ENCODE data around the gene APCS. TPM values are rescaled to one million over a fixed set of nuclear protein-coding genes. Genes with fewer than 3 reads are reported as not detected.

The APCS gene
- total and polyA plus RNA-seq, 12 donors = 0.27 to 0.92 (median 0.79) TPM; not detected in 9

- TF ChIP-seq POLR2A (IDR thresholded peaks at IDR 0.05) (no peak), CTCF (IDR thresholded peaks at IDR 0.05) (no peak)
- no peaks in the 10 kb centered on the region for H3K27me3 ChIP-seq
- H3K4me3 ChIP-seq = no peak overlapping the region
- H3K27ac ChIP-seq = no peak overlapping the region
- H3K9me3 ChIP-seq (replicated peaks in 1 of 3) = no peaks in the 10 kb centered on the region
- intact Hi-C loops (cut with DNase I) = no loop called here
- no peak for DNase-seq
- no peaks in the 10 kb centered on the region for H3K4me1 ChIP-seq (replicated peaks in 1 of 2)
- H3K36me3 ChIP-seq (replicated peaks in 1 of 2) = no peaks in the 10 kb centered on the region
- WGBS, 4 donors = 73 to 79% (median 76%) methylated on average over 8 of the region's 8 CpGs
Observed at GRCh38 chr1:159612211-159612885, 24.7 kb downstream of the APCS start.

DNA sequence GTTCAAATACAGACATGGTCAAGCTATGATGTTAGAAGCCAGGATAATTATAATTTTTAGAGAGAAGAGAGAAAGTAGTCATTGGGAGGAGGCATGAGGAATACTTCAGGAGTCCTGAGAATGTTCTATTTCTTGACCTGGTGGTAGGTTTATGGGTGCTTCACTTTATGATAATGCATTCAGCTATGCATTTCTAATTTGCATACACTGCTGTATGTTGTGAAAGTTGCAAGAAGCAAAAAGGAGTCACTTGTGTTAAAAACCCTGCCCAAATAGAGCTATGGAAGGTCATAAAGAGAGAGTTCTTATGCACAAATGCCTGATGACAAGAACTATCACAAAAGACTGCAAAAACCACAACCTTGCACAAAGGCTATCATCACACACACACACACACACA is 45.3 kb downstream of the APCS start:
- H3K27me3 ChIP-seq = no peaks in the 10 kb centered on the region
- H3K4me3 ChIP-seq = no peak overlapping the region
- no peak overlapping the region for H3K27ac ChIP-seq
- H3K36me3 ChIP-seq (replicated peaks in 1 of 2) = no peaks in the 10 kb centered on the region
- no peak for DNase-seq
- H3K9me3 ChIP-seq (replicated peaks in 1 of 3) = no peaks in the 10 kb centered on the region
- intact Hi-C loops (cut with DNase I) = no loop called here
- TF ChIP-seq POLR2A (IDR thresholded peaks at IDR 0.05) (no peak), CTCF (IDR thresholded peaks at IDR 0.05) (no peak)
- no peaks in the 10 kb centered on the region for H3K4me1 ChIP-seq (replicated peaks in 1 of 2)

Other genes with a start within 250 kb of the APCS start
- not detected for gene OR10J4, start 155.6 kb upstream of the APCS start, total RNA-seq
- gene OR10J4, start 155.6 kb upstream of the APCS start, polyA plus RNA-seq = not detected
- not detected for gene OR10J1, start 148.1 kb upstream of the APCS start, total RNA-seq
- not detected for gene OR10J1, start 148.1 kb upstream of the APCS start, polyA plus RNA-seq
- gene OR10J5, start 51.8 kb upstream of the APCS start, total RNA-seq = not detected
- not detected for gene OR10J5, start 51.8 kb upstream of the APCS start, polyA plus RNA-seq
- gene CRP, start 126.8 kb downstream of the APCS start, total RNA-seq = 1 to 10 TPM in 1 of 9 donors, under 1 TPM in 3, not detected in 5; 0.52 to 1.3 (median 0.73) TPM
- 1 to 10 TPM in 1 of 3 donors, under 1 TPM in 2; 0.34 to 6.0 (median 0.64) TPM for gene CRP, start 126.8 kb downstream of the APCS start, polyA plus RNA-seq
- 100 to 1,000 TPM in 6 of 9 donors, 10 to 100 TPM in 3; 52.5 to 260 (median 121) TPM for gene DUSP23, start 193.1 kb downstream of the APCS start, total RNA-seq
- gene DUSP23, start 193.1 kb downstream of the APCS start, polyA plus RNA-seq = 100 to 1,000 TPM in 1 of 3 donors, 10 to 100 TPM in 2; 28.3 to 217 (median 75.8) TPM
- gene FCRL6, start 214.5 kb downstream of the APCS start, total RNA-seq = 1 to 10 TPM in 3 of 9 donors, under 1 TPM in 3, not detected in 3; 0.11 to 2.2 (median 0.78) TPM
- gene FCRL6, start 214.5 kb downstream of the APCS start, polyA plus RNA-seq = under 1 TPM; 0.24 to 0.37 (median 0.26) TPM
- gene SLAMF8, start 239.0 kb downstream of the APCS start, total RNA-seq = 10 to 100 TPM in 4 of 9 donors, 1 to 10 TPM in 3, under 1 TPM in 2; 0.55 to 20.4 (median 9.9) TPM
- 10 to 100 TPM in 1 of 3 donors, 1 to 10 TPM in 2; 6.4 to 24.2 (median 6.5) TPM for gene SLAMF8, start 239.0 kb downstream of the APCS start, polyA plus RNA-seq

Data from adrenal gland (tissue), 12 donors.